AG08396 (cell line): Measurements from ENCODE around the gene ATP6V1G3.
"Not testable (repeated sequence)": the region's sequence is repeated elsewhere in the genome, so short reads cannot be mapped to it uniquely, and the experiment has no call there.

Experiments
- DNase-seq: peaks from one replicate; pipeline ENCODE4 v3.0.0; 2012; ENCODE audit warnings: low spot score, mixed read lengths

Gene ATP6V1G3, protein sequence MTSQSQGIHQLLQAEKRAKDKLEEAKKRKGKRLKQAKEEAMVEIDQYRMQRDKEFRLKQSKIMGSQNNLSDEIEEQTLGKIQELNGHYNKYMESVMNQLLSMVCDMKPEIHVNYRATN

GRCh38 chr1:198540580-198540979 lies at the start of gene ATP6V1G3:
Gene ATP6V1G3, minus strand, starts transcription at chr1:198540680. Its CDS starts 30 bp downstream, at chr1:198540650.
- DNase-seq: no peak

GRCh38 chr1:198588845-198589244 lies 48.4 kb upstream of the ATP6V1G3 start:
- no peak for DNase-seq

DNA sequence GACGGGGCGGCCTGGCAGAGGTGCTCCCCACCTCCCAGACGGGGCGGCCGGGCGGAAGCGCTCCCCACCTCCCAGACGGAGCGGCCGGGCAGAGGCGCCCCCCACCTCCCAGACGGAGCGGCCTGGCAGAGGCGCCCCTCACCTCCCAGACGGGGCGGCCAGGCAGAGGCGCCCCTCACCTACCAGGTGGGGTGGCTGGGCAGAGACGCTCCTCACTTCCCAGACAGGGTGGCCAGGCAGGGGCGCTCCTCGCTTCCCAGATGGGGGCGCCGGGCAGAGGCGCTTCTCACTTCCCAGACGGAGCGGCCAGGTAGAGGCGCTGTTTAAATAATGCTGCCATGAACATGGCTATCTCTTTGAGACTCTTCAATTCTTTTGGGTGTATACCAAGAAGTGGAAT lies 43.7 kb upstream of the ATP6V1G3 start:
- DNase-seq: no peak

GRCh38 chr1:198583209-198583802 lies 42.8 kb upstream of the ATP6V1G3 start:
- not testable (repeated sequence) for DNase-seq

GRCh38 chr1:198577444-198577843 lies 37.0 kb upstream of the ATP6V1G3 start:
- peak; percentile 60 for DNase-seq

- no peak for DNase-seq
Measured at GRCh38 chr1:198575798-198576641, 35.5 kb upstream of the ATP6V1G3 start.

DNA sequence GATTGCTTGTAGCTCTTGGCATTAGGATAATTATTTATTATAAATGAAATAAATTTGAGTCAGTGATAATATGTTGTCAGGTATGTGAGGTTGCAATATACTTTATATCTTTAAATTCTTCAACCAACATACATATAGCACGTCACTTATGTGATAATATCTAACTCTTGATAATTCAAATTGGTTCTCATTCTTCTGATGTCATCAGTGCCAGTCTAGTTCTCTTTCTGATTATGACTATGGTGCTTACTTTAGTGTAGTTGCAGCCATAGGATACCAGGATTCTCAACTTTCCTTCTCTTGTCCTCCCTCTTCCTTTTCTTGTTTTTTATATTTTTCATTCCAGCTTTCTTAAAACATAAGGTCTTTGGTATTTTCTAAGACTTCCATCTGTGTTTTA lies 34.8 kb upstream of the ATP6V1G3 start:
- DNase-seq: no peak

- no peak for DNase-seq
Measured at GRCh38 chr1:198574325-198574724, 33.8 kb upstream of the ATP6V1G3 start.

GRCh38 chr1:198564716-198565115 lies 24.2 kb upstream of the ATP6V1G3 start:
- no peak for DNase-seq

- DNase-seq: no peak
Measured at GRCh38 chr1:198564157-198564556, 23.7 kb upstream of the ATP6V1G3 start.

- no peak for DNase-seq
Measured at GRCh38 chr1:198563583-198563982, 23.1 kb upstream of the ATP6V1G3 start.

- DNase-seq: no peak
Measured at GRCh38 chr1:198560161-198560560, 19.7 kb upstream of the ATP6V1G3 start.

GRCh38 chr1:198559362-198559761 lies 18.9 kb upstream of the ATP6V1G3 start:
- DNase-seq: no peak

- DNase-seq: no peak
Measured at GRCh38 chr1:198558402-198558801, 17.9 kb upstream of the ATP6V1G3 start.

- no peak for DNase-seq
Measured at GRCh38 chr1:198556971-198557370, 16.5 kb upstream of the ATP6V1G3 start.

DNA sequence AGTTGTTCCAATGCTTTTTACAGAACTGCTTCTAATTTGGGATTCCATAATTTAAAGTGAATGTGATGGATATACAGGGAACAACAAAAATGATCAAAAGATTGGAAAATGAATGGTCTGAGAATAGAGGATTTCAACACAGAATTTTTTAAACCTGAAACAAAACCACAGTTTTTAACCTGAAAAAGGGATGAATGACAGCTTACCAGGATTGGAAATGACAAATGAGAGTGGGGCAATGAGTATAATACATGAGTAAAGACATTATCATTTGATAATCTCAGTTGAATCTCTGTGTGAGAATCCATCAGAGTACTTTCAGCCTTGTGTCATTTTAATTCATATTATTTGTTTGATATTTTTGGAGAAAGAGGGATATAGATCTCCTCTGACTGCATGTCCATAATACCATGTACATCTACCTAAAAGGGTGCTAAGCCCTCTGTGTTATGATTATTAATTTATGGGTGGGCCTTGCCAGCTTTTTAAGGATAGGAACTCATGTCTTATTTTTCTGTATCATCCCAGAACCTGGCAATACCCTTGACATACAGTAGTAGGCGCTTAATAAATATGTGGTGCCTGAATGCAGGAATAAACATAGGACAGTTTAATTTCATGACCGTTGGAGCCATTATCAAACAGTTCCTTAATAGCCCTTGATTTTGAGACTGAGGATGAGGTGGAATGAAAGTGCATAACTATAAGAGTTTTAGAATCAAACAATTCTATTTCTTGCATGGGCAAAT lies 12.4 kb upstream of the ATP6V1G3 start:
- DNase-seq: no peak

DNA sequence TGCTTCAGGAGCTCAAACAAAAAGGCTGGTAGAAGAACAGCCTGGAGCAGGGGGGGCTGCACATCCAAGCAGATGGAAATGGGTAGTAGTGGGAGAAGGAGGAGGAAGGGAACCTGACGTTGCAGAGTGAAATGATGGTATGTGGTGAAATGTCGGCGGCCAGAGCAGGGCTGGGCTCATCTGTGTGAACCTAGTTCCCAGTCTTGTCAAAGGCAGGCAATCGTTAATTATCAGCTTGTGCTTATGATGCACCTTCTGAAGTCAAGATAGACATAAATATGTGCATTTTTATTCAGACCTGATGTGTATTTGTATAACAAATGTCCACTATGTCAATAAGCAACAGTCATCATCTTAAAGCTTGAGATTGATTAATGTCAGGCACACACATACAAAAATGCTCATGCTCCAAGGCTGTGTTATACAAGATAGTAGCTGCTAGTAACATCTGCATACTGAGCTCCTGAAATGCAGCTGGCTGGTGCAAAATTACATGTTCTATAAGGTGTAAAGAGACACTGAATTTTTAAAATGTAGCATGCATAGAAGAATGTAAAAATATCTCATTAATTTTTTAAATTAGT lies 10.6 kb upstream of the ATP6V1G3 start:
- no peak for DNase-seq

DNA sequence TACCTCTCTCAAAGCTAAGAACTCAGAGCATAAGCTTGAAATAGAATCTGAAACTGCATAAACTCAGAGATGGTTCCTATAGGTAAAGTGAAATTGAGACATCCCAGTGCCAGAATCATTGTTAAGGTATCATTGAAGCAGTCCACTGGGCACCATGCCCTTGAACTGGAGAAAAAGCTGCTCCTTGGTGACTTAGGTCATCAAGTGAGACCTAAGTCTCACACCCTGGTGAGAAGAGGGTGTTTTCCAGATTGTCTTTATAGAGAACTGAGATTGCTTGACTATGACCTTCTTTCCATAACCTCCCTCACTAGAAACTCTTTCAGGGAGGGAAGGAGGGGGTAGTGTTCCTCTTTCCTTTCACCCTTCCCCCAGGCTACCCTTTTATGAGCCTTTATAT lies 9.4 kb upstream of the ATP6V1G3 start:
- no peak for DNase-seq

DNA sequence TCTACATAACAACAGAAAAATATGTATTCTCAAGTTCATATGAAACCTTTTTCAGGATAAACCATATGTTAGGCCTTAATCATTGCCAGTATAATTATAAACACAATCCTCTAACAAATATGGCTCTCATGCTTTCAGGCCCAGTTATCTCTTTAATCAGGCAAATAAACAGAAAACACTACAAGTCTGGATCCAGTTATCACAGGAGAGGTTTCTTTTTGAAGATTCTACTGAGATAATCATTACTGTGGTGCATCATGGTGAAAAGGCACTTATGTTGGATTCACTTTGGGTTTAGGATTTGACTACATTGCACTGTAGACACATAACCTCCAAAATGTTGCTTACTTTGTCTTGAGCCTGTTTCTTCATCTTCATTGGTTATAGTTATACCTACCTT lies 8.4 kb upstream of the ATP6V1G3 start:
- no peak for DNase-seq

GRCh38 chr1:198545156-198545555 lies 4.7 kb upstream of the ATP6V1G3 start:
- no peak for DNase-seq

DNA sequence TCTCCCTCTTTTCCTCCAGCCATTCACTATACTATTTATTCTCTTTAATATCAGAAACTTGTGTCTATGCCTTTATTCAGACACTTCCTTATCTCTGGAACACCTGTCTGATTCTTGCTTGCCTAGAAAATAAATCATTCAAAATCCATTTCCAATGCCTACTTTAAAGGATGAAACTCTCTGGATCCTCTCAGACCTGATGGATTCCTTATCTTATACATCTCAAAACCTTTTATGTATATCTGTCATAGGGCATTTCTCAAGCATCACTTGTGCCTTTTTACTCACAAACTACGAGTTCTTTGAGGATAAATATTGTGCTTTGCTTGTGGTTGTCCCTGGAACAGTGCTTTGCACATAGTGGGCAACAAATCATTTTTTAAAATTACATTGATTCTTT lies 3.8 kb upstream of the ATP6V1G3 start:
- no peak for DNase-seq

- DNase-seq: no peak
Measured at GRCh38 chr1:198543670-198544260, 3.3 kb upstream of the ATP6V1G3 start.
